ENCODE data around the gene JAG1.

GRCh38 chr20:10629946-10630650 lies 43.7 kb downstream of the JAG1 start:
- TF ChIP-seq MTA1 (IDR thresholded peaks at IDR 0.05; ENCODE audit: borderline replicate concordance) (no peak), EP300 (IDR thresholded peaks at IDR 0.05; ENCODE audit: low read length) (no peak), CEBPB (tag; IDR thresholded peaks at IDR 0.05) (no peak), CTCF (IDR thresholded peaks at IDR 0.05 in 2 of 3, conservative IDR thresholded peaks at IDR 0.05 in 1 of 3; ENCODE audit: insufficient read depth in 2 of 3, low read depth in 1 of 3, low read length in 3 of 3) (no peak), MAX (CRISPR knock-in tag; IDR thresholded peaks at IDR 0.05) (no peak), SRSF9 (IDR thresholded peaks at IDR 0.05; ENCODE audit: borderline replicate concordance, low read depth, low read length) (no peak), GTF2E2 (tag; IDR thresholded peaks at IDR 0.05) (no peak), ZNF561 (CRISPR knock-in tag; conservative IDR thresholded peaks at IDR 0.05) (no peak), RBBP5 (IDR thresholded peaks at IDR 0.05; ENCODE audit: borderline replicate concordance, insufficient read depth, low read length, poor library complexity, severe bottlenecking) (no peak), ESRRA (IDR thresholded peaks at IDR 0.05; ENCODE audit: borderline replicate concordance, low read depth) (no peak)

All from K562 (cell line).